H1 (cell line): ENCODE measurements around the gene SZT2. TPM values are rescaled to one million over a fixed set of nuclear protein-coding genes. Genes with fewer than 3 reads are reported as not detected.

Experiments
- CTCF ChIA-PET: fragments of 300-600 bp; sonication (Branson Sonifier 250); formaldehyde crosslinking; loops from one replicate; lab custom pipeline; 2021; ENCODE audit not compliant: partially characterized antibody; lab: Charles Lee
- POLR2A ChIA-PET: fragments of 300-600 bp; sonication (Branson Sonifier 250); formaldehyde crosslinking; loops from one replicate; lab custom pipeline; 2021; ENCODE audit warnings: inconsistent platforms; ENCODE audit not compliant: partially characterized antibody; lab: Charles Lee
- DNase-seq, 2 experiments: peaks; one replicate each; pipeline versions ENCODE4 v3.0.0 to v3.0.0-alpha.2; 2010 to 2022; ENCODE audit warnings: low spot score in 2 of 2, low read depth in 1 of 2, mixed read lengths in 1 of 2
- FAIRE-seq: peaks from 2 replicates; lab custom pipeline; 2011; peaks lifted over from hg19 to GRCh38; lab: Jason Lieb, UNC
- H2AFZ ChIP-seq: 2 replicates; pipeline ENCODE4 v1.8.1; 2012; ENCODE audit warnings: low read length, inconsistent platforms
- H2AK5ac ChIP-seq: 2 replicates; pipeline ENCODE4 v1.6.1; 2013; ENCODE audit warnings: low read depth, low read length
- H2BK120ac ChIP-seq: replicated peaks from 2 replicates; pipeline ENCODE3; 2013; ENCODE audit warnings: low read depth, low read length, inconsistent platforms
- H2BK12ac ChIP-seq: 2 replicates; pipeline ENCODE4 v1.6.1; 2013; ENCODE audit warnings: low read depth, low read length
- H2BK15ac ChIP-seq: 2 replicates; pipeline ENCODE4 v1.6.1; 2013; ENCODE audit warnings: low read length
- H2BK20ac ChIP-seq: 2 replicates; pipeline ENCODE4 v1.6.1; 2013; ENCODE audit warnings: low read length
- H2BK5ac ChIP-seq: 2 replicates; pipeline ENCODE4 v1.6.1; 2013; ENCODE audit warnings: low read depth, low read length
- H3K14ac ChIP-seq: 2 replicates; pipeline ENCODE4 v1.6.1; 2013; ENCODE audit warnings: inconsistent platforms; ENCODE audit not compliant: insufficient read length
- H3K18ac ChIP-seq: 2 replicates; pipeline ENCODE4 v1.6.1; 2013; ENCODE audit warnings: low read length; ENCODE audit errors: extremely low read depth
- H3K23ac ChIP-seq: 2 replicates; pipeline ENCODE4 v1.6.1; 2013; ENCODE audit warnings: inconsistent platforms; ENCODE audit not compliant: insufficient read length
- H3K23me2 ChIP-seq: 2 replicates; pipeline ENCODE4 v1.6.1; 2013; ENCODE audit warnings: low read depth, low read length
- H3K27ac ChIP-seq: 2 replicates; pipeline ENCODE4 v1.6.1; 2011; ENCODE audit warnings: low read depth, low read length, inconsistent platforms
- H3K27me3 ChIP-seq, 4 experiments: replicated peaks in 1 of 4; 1 replicate in 1 of 4; 2 replicates in 3 of 4; pipeline versions ENCODE4 v1.6.1 to v1.8.1; 2011 to 2013; ENCODE audit warnings: low read length in 3 of 4, mild to moderate bottlenecking in 3 of 4, inconsistent platforms in 2 of 4, mixed read lengths in 2 of 4, moderate library complexity in 1 of 4; ENCODE audit not compliant: control insufficient read depth in 3 of 4, insufficient read depth in 3 of 4; ENCODE audit errors: extremely low read depth in 1 of 4
- H3K36me3 ChIP-seq, 4 experiments: 2 replicates each; pipeline versions ENCODE4 v1.6.1 to v1.8.1; 2011 to 2013; ENCODE audit warnings: mild to moderate bottlenecking in 4 of 4, low read length in 3 of 4, moderate library complexity in 2 of 4, control low read depth in 1 of 4, inconsistent platforms in 1 of 4; ENCODE audit not compliant: insufficient read depth in 4 of 4, control insufficient read depth in 2 of 4
- H3K4ac ChIP-seq: replicated peaks from 2 replicates; pipeline ENCODE3; 2013; ENCODE audit warnings: low read length, low read depth, mixed read lengths, inconsistent platforms; ENCODE audit not compliant: insufficient read length
- H3K4me1 ChIP-seq, 4 experiments: replicated peaks in 1 of 4; 1 replicate in 1 of 4; 2 replicates in 3 of 4; pipeline versions ENCODE4 v1.6.1 to v1.8.1; 2011 to 2013; ENCODE audit warnings: low read length in 3 of 4, inconsistent platforms in 2 of 4, mixed read lengths in 1 of 4; ENCODE audit not compliant: insufficient read depth in 4 of 4, control insufficient read depth in 3 of 4
- H3K4me2 ChIP-seq, 2 experiments: 2 replicates each; pipeline versions ENCODE4 v1.6.1 to v1.8.1; 2011 to 2013; ENCODE audit warnings: low read depth in 2 of 2, low read length in 2 of 2, control low read depth in 1 of 2, inconsistent platforms in 1 of 2, mild to moderate bottlenecking in 1 of 2; ENCODE audit not compliant: insufficient read depth in 1 of 2
- H3K4me3 ChIP-seq, 4 experiments: fragments of 200-600, 300-600 bp in 1 of 4; sonication (generic), shearing (Covaris generic), sonication (Bioruptor Twin) in 1 of 4; 2 replicates each; pipeline versions ENCODE4 v1.5.1 to v1.8.1; 2011 to 2016; ENCODE audit warnings: low read length in 4 of 4, low read depth in 3 of 4, control low read depth in 2 of 4, inconsistent platforms in 2 of 4, mild to moderate bottlenecking in 2 of 4, mixed read lengths in 1 of 4, moderate library complexity in 1 of 4; ENCODE audit not compliant: insufficient read depth in 2 of 4; ENCODE audit errors: extremely low read depth in 1 of 4
- H3K56ac ChIP-seq: replicated peaks from 2 replicates; pipeline ENCODE3; 2013; ENCODE audit warnings: low read depth, mild to moderate bottlenecking, mixed read lengths, low read length, inconsistent platforms; ENCODE audit not compliant: insufficient read length
- H3K79me1 ChIP-seq: 2 replicates; pipeline ENCODE4 v1.6.1; 2013; ENCODE audit warnings: low read depth, low read length, control low read depth
- H3K79me2 ChIP-seq, 2 experiments: 2 replicates each; pipeline versions ENCODE4 v1.6.1 to v1.8.1; 2012 to 2013; ENCODE audit warnings: low read length in 2 of 2, mild to moderate bottlenecking in 2 of 2, inconsistent platforms in 1 of 2; ENCODE audit not compliant: insufficient read depth in 2 of 2, control insufficient read depth in 1 of 2
- H3K9ac ChIP-seq, 4 experiments: replicated peaks in 1 of 4; 1 replicate in 1 of 4; 2 replicates in 3 of 4; pipeline versions ENCODE4 v1.6.1 to v1.8.1; 2011 to 2013; ENCODE audit warnings: low read depth in 3 of 4, low read length in 3 of 4, control low read depth in 2 of 4, mild to moderate bottlenecking in 2 of 4, moderate library complexity in 2 of 4, inconsistent platforms in 1 of 4; ENCODE audit errors: extremely low read depth in 1 of 4
- H3K9me3 ChIP-seq, 2 experiments: 2 replicates each; pipeline versions ENCODE4 v1.6.1 to v1.8.1; 2012 to 2013; ENCODE audit warnings: mild to moderate bottlenecking in 2 of 2, moderate library complexity in 2 of 2, control low read depth in 1 of 2, inconsistent platforms in 1 of 2, low read depth in 1 of 2, low read length in 1 of 2, mixed read lengths in 1 of 2; ENCODE audit not compliant: insufficient read depth in 2 of 2
- H4K20me1 ChIP-seq, 2 experiments: replicated peaks in 1 of 2; 2 replicates each; pipeline versions ENCODE3 to v1.8.1; 2011 to 2013; ENCODE audit warnings: inconsistent platforms in 2 of 2, low read length in 2 of 2, mild to moderate bottlenecking in 1 of 2; ENCODE audit not compliant: insufficient read depth in 2 of 2, control insufficient read depth in 1 of 2
- H4K5ac ChIP-seq: 2 replicates; pipeline ENCODE4 v1.6.1; 2013; ENCODE audit warnings: low read length, low read depth, mixed read lengths, inconsistent platforms; ENCODE audit not compliant: insufficient read length
- H4K8ac ChIP-seq: 2 replicates; pipeline ENCODE4 v1.8.0; 2013; ENCODE audit warnings: mild to moderate bottlenecking, moderate library complexity, low read length, inconsistent platforms; ENCODE audit not compliant: insufficient read depth; ENCODE audit errors: extremely low read depth
- H4K91ac ChIP-seq: replicated peaks from 2 replicates; pipeline ENCODE3; 2013; ENCODE audit warnings: low read length, mixed read lengths, inconsistent platforms; ENCODE audit not compliant: insufficient read length
- ATF2 ChIP-seq: IDR thresholded peaks from 2 replicates; pipeline ENCODE4 v1.6.1; 2012; ENCODE audit warnings: low read length, inconsistent platforms
- BACH1 ChIP-seq: IDR thresholded peaks from 2 replicates; pipeline ENCODE4 v1.6.1; 2012; ENCODE audit warnings: low read length, improper control_type of control experiment
- CHD1 ChIP-seq: IDR thresholded peaks from 2 replicates; pipeline ENCODE4 v1.6.1; 2012; ENCODE audit warnings: low read depth, low read length, improper control_type of control experiment
- CTBP2 ChIP-seq: IDR thresholded peaks from 2 replicates; pipeline ENCODE4 v1.7.0; 2011; ENCODE audit warnings: borderline replicate concordance, mild to moderate bottlenecking, moderate library complexity, mixed read lengths, low read length; ENCODE audit not compliant: insufficient read depth, insufficient read length
- RAD21 ChIP-seq, 2 experiments: IDR thresholded peaks in 1 of 2; conservative IDR thresholded peaks in 1 of 2; 2 replicates each; pipeline ENCODE4 v1.6.1; 2011; ENCODE audit warnings: low read depth in 2 of 2, low read length in 2 of 2, improper control_type of control experiment in 1 of 2, inconsistent platforms in 1 of 2, mild to moderate bottlenecking in 1 of 2, moderate library complexity in 1 of 2
- YY1 ChIP-seq: IDR thresholded peaks from 2 replicates; pipeline ENCODE4 v1.6.1; 2011; ENCODE audit warnings: low read depth, mild to moderate bottlenecking, low read length
- WGBS, 2 experiments: shearing (Covaris generic) in 1 of 2; methylation state at CpG; one replicate each; pipeline versions ENCODE4 v1.1.6 to v1.1.7; 2013 to 2015; ENCODE audit warnings: low lambda C conversion rate in 2 of 2, mixed read lengths in 2 of 2, inconsistent platforms in 1 of 2, low coverage in 1 of 2, missing lambda C conversion rate in 1 of 2; ENCODE audit not compliant: insufficient replicate concordance in 2 of 2, insufficient coverage in 1 of 2, insufficient read length in 1 of 2; ENCODE audit errors: extremely low coverage in 1 of 2, missing lambda C conversion rate in 1 of 2; 5-methylcytosine and 5-hydroxymethylcytosine counted together
- polyA plus RNA-seq, 7 experiments: library from polyadenylated mRNA; depleted of rRNA in 3 of 7; stranded (reverse) in 5 of 7; unstranded in 2 of 7; fragments of >200 nt in 5 of 7; fragments of 200-250 nt in 2 of 7; gene quantifications; 1 replicate in 5 of 7; 2 replicates in 1 of 7; 4 replicates in 1 of 7; pipeline versions ENCODE4 v1.2.1 to v1.2.3, GENCODE V29; 2011 to 2013; ENCODE audit warnings: missing spikeins in 2 of 7, mixed read lengths in 2 of 7
- total RNA-seq: library from RNA; stranded (reverse); fragmentation: NEBNext Ultra II Directional; extraction: Animal tissue kit (Norgen Biotek cat#: 25700); gene quantifications from 2 replicates; pipeline ENCODE4 v1.2.1, GENCODE V29; 2021
- TF ChIP-seq, protein P1 (sequence below), 3 experiments: IDR thresholded peaks; 1 replicate in 2 of 3; 2 replicates in 1 of 3; pipeline versions ENCODE4 v1.5.1 to v1.6.1; 2011; ENCODE audit warnings: low read length in 3 of 3, mild to moderate bottlenecking in 3 of 3, inconsistent platforms in 2 of 3, low read depth in 1 of 3, moderate library complexity in 1 of 3; ENCODE audit not compliant: insufficient read depth in 1 of 3; ENCODE audit errors: control extremely low read depth in 1 of 3

The SZT2 gene
- total and polyA plus RNA-seq, 2 of the 8 experiments (the other 6 are each of a cell fraction or from before 2014, with no cell fraction given), result 4.7 to 12.9 TPM

- H3K9ac ChIP-seq, result no peak overlapping the region
- no peak overlapping the region for H4K91ac ChIP-seq
- H2BK20ac ChIP-seq, result no peak overlapping the region
- no peaks in the 10 kb centered on the region for H3K23me2 ChIP-seq
- H3K9me3 ChIP-seq, result peaks cover 0 to 4% of the 10 kb centered on the region in 2 experiments; a peak in 1 of 4 replicates
- no peak overlapping the region for H2AK5ac ChIP-seq
- no peak overlapping the region for H2BK120ac ChIP-seq
- 86% methylated on average over 6 of the region's 6 CpGs; no CpG with 5 or more reads in 1 of the 2 experiments for WGBS, 2 experiments
- H3K14ac ChIP-seq, result no peak overlapping the region
- no peak overlapping the region for H3K27ac ChIP-seq
- no peak overlapping the region for H2BK12ac ChIP-seq
- no peak overlapping the region for H3K18ac ChIP-seq
- ChIA-PET CTCF (interaction anchor here (0.7 to 1.4 kb wide), 8 partner anchors 11 to 416 kb away, joined by 3 to 4 read pairs (median 3); no protein-coding TSS in a partner anchor), POLR2A (interaction anchor here (1.4 to 1.5 kb wide), 2 partner anchors 33 to 150 kb away, joined by 3 to 5 read pairs; partner anchors contain the start of gene KDM4A)
- no peak overlapping the region for H3K23ac ChIP-seq
- no peak overlapping the region for H3K4me2 ChIP-seq
- H4K5ac ChIP-seq, result no peak overlapping the region
- DNase-seq (peak in 1 of 2 experiments; percentile 30), FAIRE-seq (no peak)
- H3K27me3 ChIP-seq, result peaks cover 0 to 1% (median 0%) of the 10 kb centered on the region in 4 experiments; a peak in 1 of 7 replicates
- H2BK15ac ChIP-seq, result no peak overlapping the region
- no peaks in the 10 kb centered on the region; a peak in 1 of 8 replicates for H3K36me3 ChIP-seq
- no peak overlapping the region for H3K4ac ChIP-seq
- no peaks in the 10 kb centered on the region for H3K79me2 ChIP-seq
- H2BK5ac ChIP-seq, result no peak overlapping the region
- no peak overlapping the region for H4K8ac ChIP-seq
- H3K79me1 ChIP-seq, result no peaks in the 10 kb centered on the region
- no peak overlapping the region for H3K4me3 ChIP-seq
- H4K20me1 ChIP-seq, result no peaks in the 10 kb centered on the region
- peaks cover 0 to 5% (median 2%) of the 10 kb centered on the region in 4 experiments; a peak in 5 of 7 replicates for H3K4me1 ChIP-seq
- no peak overlapping the region for H2AFZ ChIP-seq
- TF ChIP-seq, protein P1, sequence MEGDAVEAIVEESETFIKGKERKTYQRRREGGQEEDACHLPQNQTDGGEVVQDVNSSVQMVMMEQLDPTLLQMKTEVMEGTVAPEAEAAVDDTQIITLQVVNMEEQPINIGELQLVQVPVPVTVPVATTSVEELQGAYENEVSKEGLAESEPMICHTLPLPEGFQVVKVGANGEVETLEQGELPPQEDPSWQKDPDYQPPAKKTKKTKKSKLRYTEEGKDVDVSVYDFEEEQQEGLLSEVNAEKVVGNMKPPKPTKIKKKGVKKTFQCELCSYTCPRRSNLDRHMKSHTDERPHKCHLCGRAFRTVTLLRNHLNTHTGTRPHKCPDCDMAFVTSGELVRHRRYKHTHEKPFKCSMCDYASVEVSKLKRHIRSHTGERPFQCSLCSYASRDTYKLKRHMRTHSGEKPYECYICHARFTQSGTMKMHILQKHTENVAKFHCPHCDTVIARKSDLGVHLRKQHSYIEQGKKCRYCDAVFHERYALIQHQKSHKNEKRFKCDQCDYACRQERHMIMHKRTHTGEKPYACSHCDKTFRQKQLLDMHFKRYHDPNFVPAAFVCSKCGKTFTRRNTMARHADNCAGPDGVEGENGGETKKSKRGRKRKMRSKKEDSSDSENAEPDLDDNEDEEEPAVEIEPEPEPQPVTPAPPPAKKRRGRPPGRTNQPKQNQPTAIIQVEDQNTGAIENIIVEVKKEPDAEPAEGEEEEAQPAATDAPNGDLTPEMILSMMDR (IDR thresholded peaks at IDR 0.05; ENCODE audit: control extremely low read depth in 1 of 3, insufficient read depth in 1 of 3, low read depth in 1 of 3, low read length in 3 of 3), result peak in 2 of 3 experiments; percentile 9 to 20; a peak in 2 of 4 replicates
- no peak for TF ChIP-seq CTBP2
- TF ChIP-seq BACH1, result no peak
- no peak for TF ChIP-seq ATF2
- 0 out of 4 replicates have a peak, but pooled peaks of 1 of the 2 experiments have one; percentile 2 for TF ChIP-seq RAD21 (IDR thresholded peaks at IDR 0.05 in 1 of 2, conservative IDR thresholded peaks at IDR 0.05 in 1 of 2; ENCODE audit: low read depth in 2 of 2, low read length in 2 of 2)
- no peak for TF ChIP-seq CHD1
- TF ChIP-seq YY1, result no peak
- no peak overlapping the region for H3K56ac ChIP-seq
These were observed 110.2 kb downstream of the SZT2 start for GRCh38 chr1:43499898-43500297.
